CD4-positive, alpha-beta T cell (primary cell): ENCODE data around the gene GATA5. TPM values are rescaled to one million over a fixed set of nuclear protein-coding genes. Genes with fewer than 3 reads are reported as not detected.

Source experiments
- ATAC-seq: fragments of 200-7000 bp; cut with Tn5 transposase; one replicate; pipeline ENCODE4 v1.10.0; 2022; ENCODE audit warnings: mild to moderate bottlenecking; ENCODE audit not compliant: poor library complexity
- CTCF ChIA-PET: fragments of 350-600 bp; sonication (Branson Sonifier 250); formaldehyde crosslinking; loops from one replicate; lab custom pipeline; 2021; ENCODE audit warnings: antibody characterized with exemption, inconsistent platforms; lab: Charles Lee
- POLR2A ChIA-PET: fragments of 350-600 bp; sonication (Branson Sonifier 250); formaldehyde crosslinking; loops from one replicate; lab custom pipeline; 2021; ENCODE audit warnings: antibody characterized with exemption, inconsistent platforms; lab: Charles Lee
- DNase-seq, 14 experiments: peaks; one replicate each; pipeline ENCODE4 v3.0.0-alpha.2; 2013 to 2020; ENCODE audit warnings: mixed read lengths in 2 of 14
- H3K27ac ChIP-seq, 2 donors: one replicate each; pipeline versions ENCODE4 v1.5.1 to v1.7.0; 2013; ENCODE audit warnings: low read length in 2 of 2, low read depth in 1 of 2, mild to moderate bottlenecking in 1 of 2
- H3K27me3 ChIP-seq, 2 experiments: 1 replicate in 1 of 2; 2 replicates in 1 of 2; pipeline versions ENCODE4 v1.6.1 to v1.7.0; 2013; ENCODE audit warnings: low read length in 2 of 2, control low read depth in 1 of 2, mild to moderate bottlenecking in 1 of 2, moderate library complexity in 1 of 2; ENCODE audit not compliant: insufficient read depth in 2 of 2, control insufficient read depth in 1 of 2
- H3K36me3 ChIP-seq: one replicate; pipeline ENCODE4 v1.6.1; 2013; ENCODE audit warnings: low read length, control low read depth; ENCODE audit not compliant: insufficient read depth
- H3K4me1 ChIP-seq: one replicate; pipeline ENCODE4 v1.6.1; 2013; ENCODE audit warnings: low read length, control low read depth; ENCODE audit not compliant: insufficient read depth
- H3K4me3 ChIP-seq: one replicate; pipeline ENCODE4 v1.5.1; 2013; ENCODE audit warnings: mild to moderate bottlenecking, low read length, moderate library complexity
- H3K9me3 ChIP-seq, 2 experiments: 1 replicate in 1 of 2; 2 replicates in 1 of 2; pipeline versions ENCODE4 v1.6.1 to v1.7.0; 2013; ENCODE audit warnings: low read length in 2 of 2, mild to moderate bottlenecking in 2 of 2, control low read depth in 1 of 2, moderate library complexity in 1 of 2; ENCODE audit not compliant: control insufficient read depth in 1 of 2, insufficient read depth in 1 of 2
- H3K27ac Mint-ChIP-seq: one replicate; pipeline ENCODE4 v1.8.0; 2020; ENCODE audit warnings: mixed read lengths
- H3K27me3 Mint-ChIP-seq: one replicate; pipeline ENCODE4 v1.8.0; 2021; ENCODE audit warnings: mixed read lengths
- H3K36me3 Mint-ChIP-seq: one replicate; pipeline ENCODE4 v1.8.0; 2021; ENCODE audit warnings: low read depth, mixed read lengths
- H3K4me1 Mint-ChIP-seq: one replicate; pipeline ENCODE4 v1.8.0; 2021; ENCODE audit warnings: low read depth, mixed read lengths
- H3K4me3 Mint-ChIP-seq: one replicate; pipeline ENCODE4 v1.8.0; 2020; ENCODE audit warnings: mild to moderate bottlenecking, mixed read lengths
- H3K9me3 Mint-ChIP-seq: one replicate; pipeline ENCODE4 v1.8.0; 2020; ENCODE audit warnings: mixed read lengths
- intact Hi-C, 2 experiments: fragments of 100-400 bp; cut with DNase I in 1 of 2; cut with micrococcal nuclease in 1 of 2; formaldehyde crosslinking; loops; one replicate each; pipeline versions ENCODE4 v1.15.1 to v1.9.0; 2023 to 2025; cut with DNase I, micrococcal nuclease
- total RNA-seq, 174 experiments: library from RNA in 2 of 174; stranded (reverse) in 2 of 174; gene quantifications; one replicate each; pipeline ENCODE4 v1.2.3 and lab custom pipeline; 2021 to 2026
- TF ChIP-seq, protein P1 (sequence below): fragments of 200-600 bp; IDR thresholded peaks from one replicate; pipeline ENCODE4 v1.8.0; 2022; ENCODE audit warnings: antibody characterized with exemption, mild to moderate bottlenecking

Gene GATA5
- total RNA-seq, 2 experiments from 2014 or later = not detected

GRCh38 chr20:62498874-62499273 lies 23.1 kb upstream of the GATA5 start:
- no peak overlapping the region for H3K4me3 Mint-ChIP-seq

GRCh38 chr20:62496568-62497218 lies 20.9 kb upstream of the GATA5 start:
- H3K27ac ChIP-seq = no peak overlapping the region
- Mint-ChIP-seq H3K27ac (no peak overlapping the region), H3K36me3 (no peaks in the 10 kb centered on the region), H3K9me3 (no peaks in the 10 kb centered on the region), H3K4me3 (no peak overlapping the region), H3K4me1 (peaks cover 7% of the 10 kb centered on the region), H3K27me3 (no peaks in the 10 kb centered on the region)
- ATAC-seq = peak; percentile 21
- ChIA-PET POLR2A (no interaction called here), CTCF (no interaction called here)
- intact Hi-C loops = loop anchor here in 1 of 2 experiments (10.0 kb wide), 2 partner anchors 482 to 508 kb away; partner anchors contain the start of gene BHLHE23
- H3K4me3 ChIP-seq = no peak overlapping the region
- TF ChIP-seq, protein P1, sequence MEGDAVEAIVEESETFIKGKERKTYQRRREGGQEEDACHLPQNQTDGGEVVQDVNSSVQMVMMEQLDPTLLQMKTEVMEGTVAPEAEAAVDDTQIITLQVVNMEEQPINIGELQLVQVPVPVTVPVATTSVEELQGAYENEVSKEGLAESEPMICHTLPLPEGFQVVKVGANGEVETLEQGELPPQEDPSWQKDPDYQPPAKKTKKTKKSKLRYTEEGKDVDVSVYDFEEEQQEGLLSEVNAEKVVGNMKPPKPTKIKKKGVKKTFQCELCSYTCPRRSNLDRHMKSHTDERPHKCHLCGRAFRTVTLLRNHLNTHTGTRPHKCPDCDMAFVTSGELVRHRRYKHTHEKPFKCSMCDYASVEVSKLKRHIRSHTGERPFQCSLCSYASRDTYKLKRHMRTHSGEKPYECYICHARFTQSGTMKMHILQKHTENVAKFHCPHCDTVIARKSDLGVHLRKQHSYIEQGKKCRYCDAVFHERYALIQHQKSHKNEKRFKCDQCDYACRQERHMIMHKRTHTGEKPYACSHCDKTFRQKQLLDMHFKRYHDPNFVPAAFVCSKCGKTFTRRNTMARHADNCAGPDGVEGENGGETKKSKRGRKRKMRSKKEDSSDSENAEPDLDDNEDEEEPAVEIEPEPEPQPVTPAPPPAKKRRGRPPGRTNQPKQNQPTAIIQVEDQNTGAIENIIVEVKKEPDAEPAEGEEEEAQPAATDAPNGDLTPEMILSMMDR = peak; percentile 60
- peaks cover 0 to 10% of the 10 kb centered on the region in 2 experiments for H3K9me3 ChIP-seq
- DNase-seq = peak in 10 of 14 experiments; percentile 14 to 58 (median 28)
- H3K4me1 ChIP-seq = peaks cover 15% of the 10 kb centered on the region
- peaks cover 0 to 4% of the 10 kb centered on the region in 2 experiments for H3K27me3 ChIP-seq
- no peaks in the 10 kb centered on the region for H3K36me3 ChIP-seq

More at GRCh38 chr20:62498874-62499273, 23.1 kb upstream of the GATA5 start:
- Histone ChIP-seq H3K36me3 (no peaks in the 10 kb centered on the region), H3K4me3 (no peak overlapping the region), H3K27me3 (peaks cover 0 to 4% of the 10 kb centered on the region in 2 experiments), H3K9me3 (peaks cover 0 to 5% of the 10 kb centered on the region in 2 experiments), H3K27ac (no peak overlapping the region), H3K4me1 (peaks cover 25% of the 10 kb centered on the region)
- intact Hi-C loops = loop anchor here in 1 of 2 experiments (10.0 kb wide), 2 partner anchors 484 to 506 kb away; partner anchors contain the start of gene BHLHE23
- Mint-ChIP-seq H3K27ac (no peak overlapping the region), H3K4me1 (peaks cover 12% of the 10 kb centered on the region), H3K36me3 (no peaks in the 10 kb centered on the region), H3K27me3 (no peaks in the 10 kb centered on the region), H3K9me3 (no peaks in the 10 kb centered on the region)
- TF ChIP-seq, protein P1 = no peak
- CTCF ChIA-PET = interaction anchor here (1.6 to 2.1 kb wide), 2 partner anchors 118 to 310 kb away, joined by 19 to 20 read pairs; no protein-coding TSS in a partner anchor
- POLR2A ChIA-PET = no interaction called here
- ATAC-seq (no peak), DNase-seq (no peak)

DNA sequence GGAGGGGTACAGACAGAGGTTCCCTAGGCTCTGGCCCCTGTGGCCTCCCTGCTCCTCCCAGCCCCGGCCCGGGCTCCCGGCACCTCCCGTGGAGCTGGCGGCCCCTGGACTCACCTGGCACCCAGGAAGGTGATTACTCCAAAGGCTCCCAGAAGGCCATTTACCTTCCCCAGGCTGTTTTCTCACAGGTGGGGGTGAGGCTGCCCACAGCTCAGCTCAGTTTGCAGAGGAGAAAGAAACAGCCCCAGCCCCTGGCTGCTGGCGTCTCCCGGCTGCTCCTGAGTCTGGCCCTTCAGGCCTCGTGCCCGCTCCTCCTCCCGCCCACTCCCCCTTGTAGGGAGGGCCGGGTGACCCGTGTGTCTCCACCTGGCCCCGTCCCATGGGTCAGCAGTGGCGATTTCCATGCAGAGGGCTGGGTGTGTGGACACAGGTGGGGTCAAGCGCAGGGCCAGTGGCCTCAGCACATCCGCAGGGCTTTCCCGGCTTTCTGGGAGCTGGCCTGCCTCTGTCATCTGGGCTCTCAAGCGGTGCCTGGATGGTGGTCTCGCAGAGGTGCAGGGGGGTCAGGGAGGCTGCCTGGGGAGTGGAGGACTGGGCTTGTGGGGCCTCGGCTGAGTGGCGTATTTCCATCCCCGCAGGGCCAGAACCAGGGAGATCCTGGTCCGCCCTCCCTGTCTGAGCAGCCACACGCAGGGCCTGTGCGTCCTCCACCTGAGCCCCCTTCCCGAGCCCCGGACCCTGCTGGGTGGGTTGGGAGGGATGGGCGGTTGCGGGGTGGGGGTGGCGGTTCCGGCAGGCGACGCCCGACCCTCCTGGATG lies 20.2 kb upstream of the GATA5 start:
- ATAC-seq = no peak
- CTCF ChIA-PET = no interaction called here
- POLR2A ChIA-PET = no interaction called here
- Mint-ChIP-seq H3K27ac (no peak overlapping the region), H3K4me3 (no peak overlapping the region), H3K9me3 (no peaks in the 10 kb centered on the region), H3K27me3 (peaks cover 3% of the 10 kb centered on the region), H3K36me3 (no peaks in the 10 kb centered on the region), H3K4me1 (peaks cover 5% of the 10 kb centered on the region)
- no peaks in the 10 kb centered on the region for H3K36me3 ChIP-seq
- H3K9me3 ChIP-seq = peaks cover 0 to 10% of the 10 kb centered on the region in 2 experiments
- TF ChIP-seq, protein P1 = no peak
- peaks cover 11% of the 10 kb centered on the region for H3K4me1 ChIP-seq
- no peak overlapping the region for H3K4me3 ChIP-seq
- no peak for DNase-seq
- intact Hi-C loops = loop anchor here in 1 of 2 experiments (10.0 kb wide), 2 partner anchors 481 to 509 kb away; partner anchors contain the start of gene BHLHE23
- peaks cover 0 to 4% of the 10 kb centered on the region in 2 experiments for H3K27me3 ChIP-seq
- no peak overlapping the region for H3K27ac ChIP-seq
